PFSK-1 (cell line): ENCODE data around the gene SPRY1.

Source experiments
- SIN3A ChIP-seq: IDR thresholded peaks from 2 replicates; pipeline ENCODE4 v1.6.1; 2012; ENCODE audit warnings: mild to moderate bottlenecking, low read length, moderate library complexity, borderline replicate concordance; ENCODE audit not compliant: insufficient read depth
- TAF1 ChIP-seq: IDR thresholded peaks from 2 replicates; pipeline ENCODE4 v1.6.1; 2012; ENCODE audit warnings: low read length, control low read depth, borderline replicate concordance; ENCODE audit not compliant: insufficient read depth
- TF ChIP-seq, protein P1 (sequence below), 2 experiments: IDR thresholded peaks; 2 replicates each; pipeline versions ENCODE4 v1.6.1 to v1.8.0; 2011 to 2012; ENCODE audit warnings: low read depth in 2 of 2, low read length in 2 of 2, control low read depth in 1 of 2, inconsistent platforms in 1 of 2, mild to moderate bottlenecking in 1 of 2, moderate library complexity in 1 of 2; ENCODE audit not compliant: insufficient read depth in 1 of 2

- TF ChIP-seq TAF1 (no peak), SIN3A (no peak)
- TF ChIP-seq, protein P1, sequence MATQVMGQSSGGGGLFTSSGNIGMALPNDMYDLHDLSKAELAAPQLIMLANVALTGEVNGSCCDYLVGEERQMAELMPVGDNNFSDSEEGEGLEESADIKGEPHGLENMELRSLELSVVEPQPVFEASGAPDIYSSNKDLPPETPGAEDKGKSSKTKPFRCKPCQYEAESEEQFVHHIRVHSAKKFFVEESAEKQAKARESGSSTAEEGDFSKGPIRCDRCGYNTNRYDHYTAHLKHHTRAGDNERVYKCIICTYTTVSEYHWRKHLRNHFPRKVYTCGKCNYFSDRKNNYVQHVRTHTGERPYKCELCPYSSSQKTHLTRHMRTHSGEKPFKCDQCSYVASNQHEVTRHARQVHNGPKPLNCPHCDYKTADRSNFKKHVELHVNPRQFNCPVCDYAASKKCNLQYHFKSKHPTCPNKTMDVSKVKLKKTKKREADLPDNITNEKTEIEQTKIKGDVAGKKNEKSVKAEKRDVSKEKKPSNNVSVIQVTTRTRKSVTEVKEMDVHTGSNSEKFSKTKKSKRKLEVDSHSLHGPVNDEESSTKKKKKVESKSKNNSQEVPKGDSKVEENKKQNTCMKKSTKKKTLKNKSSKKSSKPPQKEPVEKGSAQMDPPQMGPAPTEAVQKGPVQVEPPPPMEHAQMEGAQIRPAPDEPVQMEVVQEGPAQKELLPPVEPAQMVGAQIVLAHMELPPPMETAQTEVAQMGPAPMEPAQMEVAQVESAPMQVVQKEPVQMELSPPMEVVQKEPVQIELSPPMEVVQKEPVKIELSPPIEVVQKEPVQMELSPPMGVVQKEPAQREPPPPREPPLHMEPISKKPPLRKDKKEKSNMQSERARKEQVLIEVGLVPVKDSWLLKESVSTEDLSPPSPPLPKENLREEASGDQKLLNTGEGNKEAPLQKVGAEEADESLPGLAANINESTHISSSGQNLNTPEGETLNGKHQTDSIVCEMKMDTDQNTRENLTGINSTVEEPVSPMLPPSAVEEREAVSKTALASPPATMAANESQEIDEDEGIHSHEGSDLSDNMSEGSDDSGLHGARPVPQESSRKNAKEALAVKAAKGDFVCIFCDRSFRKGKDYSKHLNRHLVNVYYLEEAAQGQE (IDR thresholded peaks at IDR 0.05; ENCODE audit: insufficient read depth in 1 of 2, low read depth in 2 of 2, low read length in 2 of 2): no peak
Measured at GRCh38 chr4:123450393-123450792, 53.8 kb downstream of the SPRY1 start.
